SW 1271 (cell line): ENCODE results near the gene TMEM273.

Experiments
- DNase-seq, 2 experiments: peaks; one replicate each; lab custom pipeline; 2025; lab: John Stamatoyannopoulos, UW

Gene TMEM273

DNA sequence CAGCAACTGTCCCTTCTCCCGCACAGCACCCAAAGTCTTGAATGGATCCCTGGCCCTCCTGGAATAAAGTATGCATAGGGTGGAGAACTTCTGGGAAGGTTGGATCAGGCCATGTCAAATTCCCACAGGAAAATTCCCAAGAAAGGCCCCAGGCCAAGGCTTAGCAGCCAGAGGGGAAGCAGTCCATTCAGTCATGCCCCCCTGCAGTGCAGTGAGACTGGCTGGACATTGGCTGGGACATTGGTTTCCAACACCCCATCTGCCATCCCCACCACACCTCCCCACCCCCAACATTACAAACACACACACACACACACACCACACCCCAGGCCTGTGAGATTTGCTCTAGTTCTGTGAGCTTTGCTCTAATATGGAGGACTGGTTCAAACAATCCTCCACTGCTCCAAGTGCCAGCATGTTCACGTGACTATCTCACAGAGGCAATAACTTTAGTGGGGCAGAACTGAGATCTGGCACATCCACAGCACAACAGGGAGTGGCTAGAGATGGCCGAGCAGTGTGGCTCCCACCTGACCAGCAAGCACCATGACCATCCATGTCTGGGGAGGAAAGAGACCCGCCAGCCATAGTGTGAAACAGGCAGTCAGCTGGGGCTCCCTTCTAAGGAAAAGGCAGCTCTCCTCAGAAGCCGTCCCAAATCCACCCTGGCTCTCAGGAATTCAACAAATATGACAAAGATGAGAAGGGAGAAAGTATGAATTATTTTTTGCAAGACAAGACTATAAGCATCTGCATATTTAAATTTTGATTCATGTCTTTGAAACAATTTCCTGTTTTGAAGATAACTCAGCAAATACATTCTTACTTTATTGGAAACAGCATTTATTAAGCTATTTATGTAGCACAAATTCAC, 47.6 kb downstream of the TMEM273 start:
- DNase-seq = no peak

DNA sequence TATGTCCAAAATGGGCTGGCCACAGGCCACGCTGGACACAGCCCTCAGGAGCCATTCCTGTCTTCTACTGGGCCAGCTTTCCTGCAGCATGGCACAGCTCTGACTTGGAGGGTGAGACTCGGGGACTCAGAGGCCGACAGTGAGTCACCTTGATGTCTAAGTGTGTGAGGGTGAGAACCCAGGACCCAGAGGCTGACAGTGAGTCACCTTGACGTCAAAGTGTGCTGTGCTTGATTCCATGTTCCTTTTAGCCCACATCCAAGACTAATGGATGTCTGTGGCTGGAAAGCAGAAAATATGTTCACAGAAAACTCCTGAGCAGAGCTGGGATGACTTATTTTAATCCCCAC, 48.4 kb downstream of the TMEM273 start:
- DNase-seq = no peak

DNA sequence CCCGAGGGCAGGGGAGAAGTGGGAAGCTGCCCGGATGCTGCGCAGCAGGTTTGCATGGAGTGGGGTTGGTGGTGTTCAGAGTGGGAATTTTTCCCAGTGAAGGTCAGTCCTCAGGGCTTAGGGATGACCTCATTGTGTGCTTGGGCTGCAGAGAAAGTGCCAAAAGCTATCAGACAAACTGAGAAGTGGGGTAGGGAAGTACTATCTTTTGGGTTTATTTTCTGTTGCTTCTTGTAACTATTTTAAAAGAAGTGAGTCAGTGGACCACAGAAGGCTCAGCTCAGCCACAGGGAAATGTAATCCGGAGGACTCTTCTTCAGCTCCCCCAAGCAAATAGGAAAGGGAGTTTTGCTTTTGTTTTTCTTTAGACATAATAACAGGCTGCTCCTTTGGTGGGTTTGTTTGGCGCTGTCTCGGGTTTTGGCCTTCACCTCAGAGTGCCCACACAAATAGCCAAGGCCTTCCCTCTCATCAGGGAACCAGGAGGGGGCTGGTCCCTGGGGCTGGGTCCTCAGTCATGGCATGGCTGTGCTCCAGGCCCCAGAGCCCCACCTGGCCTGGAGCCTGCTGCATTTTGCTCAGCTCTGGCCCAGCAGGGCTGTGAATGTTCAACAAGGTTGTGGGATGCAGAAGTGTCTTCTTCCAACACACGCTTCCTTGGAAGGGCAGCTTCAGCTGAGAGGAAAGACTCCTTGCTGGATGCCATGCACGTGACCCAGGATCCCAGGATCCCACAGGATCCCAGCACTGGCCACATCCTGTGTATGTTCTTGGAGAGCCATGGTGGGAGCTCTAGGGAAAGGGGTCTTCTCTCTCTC, 49.0 kb downstream of the TMEM273 start:
- no peak for DNase-seq

GRCh38 chr10:49138361-49138891, 49.8 kb downstream of the TMEM273 start:
- no peak for DNase-seq

GRCh38 chr10:49136525-49136924, 51.7 kb downstream of the TMEM273 start:
- DNase-seq = no peak

DNA sequence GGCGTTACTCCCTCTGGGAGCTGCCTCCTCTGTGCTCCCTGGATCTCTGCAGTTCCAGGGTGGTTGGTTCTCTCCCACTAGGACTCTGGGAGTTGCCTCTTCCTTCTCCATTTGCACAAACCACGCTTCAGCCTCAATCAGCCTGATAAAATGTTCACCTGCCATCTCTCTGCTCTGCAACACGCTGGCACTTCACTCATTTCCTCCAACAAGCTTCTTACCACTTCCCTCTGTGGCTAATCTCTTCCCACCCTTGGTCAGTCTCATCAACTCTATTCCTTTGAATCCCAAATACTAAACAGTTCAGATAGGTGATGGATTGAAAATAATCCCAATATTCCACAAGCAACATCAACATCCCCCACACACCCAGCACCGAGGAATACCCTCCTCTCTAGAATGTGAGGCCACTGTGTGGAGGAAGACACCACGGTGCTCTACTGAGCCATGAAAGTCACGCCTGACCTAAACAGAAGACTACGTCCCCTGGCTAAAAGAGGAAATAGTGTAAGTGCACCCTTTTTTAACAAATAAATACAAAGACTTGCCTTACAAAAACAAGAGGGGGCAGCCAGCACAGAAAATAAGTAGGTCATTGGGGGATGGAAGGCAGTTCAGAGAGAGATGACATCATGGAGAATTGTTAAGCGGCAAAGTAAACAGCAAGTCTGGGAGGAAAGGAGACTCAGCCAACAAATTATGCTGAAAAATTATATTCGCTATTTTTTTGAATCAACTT, 52.4 kb downstream of the TMEM273 start:
- DNase-seq = no peak

DNA sequence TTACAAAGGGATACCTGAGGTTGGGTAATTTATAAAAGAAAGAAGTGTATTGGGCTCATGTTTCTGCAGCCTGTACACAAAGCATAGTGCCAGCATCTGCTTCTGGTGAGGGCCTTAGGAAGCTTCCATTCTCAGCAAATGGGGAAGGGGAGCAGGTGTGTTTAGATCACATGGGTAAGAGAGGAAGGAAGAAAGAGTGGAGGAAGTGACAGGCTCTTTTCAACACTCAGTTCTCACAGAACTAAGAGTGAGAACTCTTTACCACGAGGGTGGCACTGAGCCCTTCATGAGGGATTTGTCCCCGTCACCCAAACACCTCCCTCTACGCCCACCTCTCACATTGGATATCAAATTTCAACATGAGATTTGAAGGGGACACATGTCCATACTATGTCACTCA, 53.9 kb downstream of the TMEM273 start:
- DNase-seq = no peak

- DNase-seq = no peak
Measured at GRCh38 chr10:49133706-49134248, 54.4 kb downstream of the TMEM273 start, which contains the start of gene FAM170B. TSS of gene FAM170B (minus strand) at chr10:49134021. CDS start at chr10:49133918, 103 bp downstream.

- no peak for DNase-seq
Measured at GRCh38 chr10:49132362-49132737, 55.8 kb downstream of the TMEM273 start.

GRCh38 chr10:49131507-49132361, 56.5 kb downstream of the TMEM273 start:
- no peak for DNase-seq

- no peak for DNase-seq
Measured at GRCh38 chr10:49129376-49129775, 58.8 kb downstream of the TMEM273 start.

DNA sequence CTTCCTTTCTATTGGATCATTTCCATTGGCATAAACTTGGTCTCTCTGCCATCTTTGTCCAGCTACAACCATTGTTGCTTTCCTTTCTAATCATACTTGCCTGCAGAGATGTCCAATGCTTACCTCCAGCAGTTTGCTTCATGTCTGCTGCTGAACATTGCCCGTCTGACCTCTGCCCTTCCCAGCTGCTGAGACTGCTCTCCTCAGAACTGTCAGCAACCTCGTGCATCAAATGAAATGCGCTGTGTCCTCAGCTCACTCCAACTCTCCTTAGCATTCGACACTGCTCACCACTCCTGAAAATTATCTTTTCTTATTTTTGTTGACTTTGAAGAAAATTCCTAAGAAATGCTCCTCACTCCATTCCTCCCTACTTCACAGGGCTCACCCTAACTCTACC, 59.3 kb downstream of the TMEM273 start:
- no peak for DNase-seq

DNA sequence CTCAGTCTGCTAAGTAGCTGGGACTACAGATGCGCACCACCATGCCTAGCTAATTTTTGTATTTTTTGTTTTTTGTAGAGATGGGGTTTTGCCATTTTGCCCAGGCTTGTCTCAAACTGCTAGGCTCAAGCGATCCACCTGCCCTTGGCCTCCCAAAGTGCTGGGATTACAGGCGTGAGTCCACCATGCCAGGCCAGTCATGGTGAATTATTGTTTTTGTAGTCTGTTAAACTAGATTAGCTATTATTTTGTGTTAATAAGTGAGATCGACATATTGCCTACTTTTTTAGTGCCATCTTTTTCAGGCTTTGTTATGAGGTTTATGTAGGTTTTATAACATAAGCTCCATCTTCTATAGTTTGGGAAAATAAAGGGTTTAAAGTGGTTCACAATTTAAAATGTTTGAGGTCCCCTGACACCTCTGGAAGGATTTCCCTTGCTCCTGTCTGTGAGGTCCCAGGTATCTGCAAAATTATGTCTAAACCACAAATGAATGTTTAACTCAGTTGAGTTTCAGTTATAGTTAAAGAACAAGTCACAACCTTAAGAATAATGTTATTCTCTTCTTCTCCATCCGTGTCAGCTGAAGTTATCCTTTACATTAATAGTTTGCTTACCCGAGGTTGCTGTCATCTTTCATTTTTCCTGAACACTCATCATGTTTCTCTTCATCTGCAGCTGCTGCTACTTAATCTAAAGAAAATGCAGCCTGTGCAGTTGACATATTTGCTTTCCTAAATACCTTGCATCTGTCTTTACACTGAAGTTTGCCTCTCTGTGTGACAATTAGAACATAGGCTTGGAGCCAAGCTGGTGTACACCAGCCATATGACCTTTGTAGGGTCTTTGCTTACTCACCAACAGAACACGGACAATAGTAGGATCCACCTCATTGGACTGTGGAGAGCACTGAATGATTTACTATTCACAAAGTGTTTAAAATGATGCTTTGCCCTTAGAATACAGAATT, 63.9 kb downstream of the TMEM273 start:
- no peak for DNase-seq

DNA sequence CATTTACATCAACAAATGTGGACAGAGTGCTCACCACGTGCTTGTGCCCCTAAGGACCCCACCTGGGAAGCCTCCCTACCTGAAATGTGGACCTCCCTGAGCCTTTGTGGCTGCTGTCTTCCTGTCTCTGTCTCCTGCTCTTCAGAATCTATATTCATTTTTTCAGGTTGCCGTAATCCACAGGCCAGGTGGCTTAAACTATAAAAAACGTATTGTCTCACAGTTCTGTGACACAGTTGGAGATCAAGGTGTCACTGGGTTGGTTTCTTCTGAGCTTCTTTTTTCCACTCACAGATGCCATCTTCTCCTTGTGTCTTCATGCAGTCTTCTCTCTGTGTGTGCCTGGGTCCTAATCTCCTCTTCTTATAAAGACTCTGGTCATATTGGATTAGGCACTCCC, 67.3 kb downstream of the TMEM273 start:
- DNase-seq = no peak

DNA sequence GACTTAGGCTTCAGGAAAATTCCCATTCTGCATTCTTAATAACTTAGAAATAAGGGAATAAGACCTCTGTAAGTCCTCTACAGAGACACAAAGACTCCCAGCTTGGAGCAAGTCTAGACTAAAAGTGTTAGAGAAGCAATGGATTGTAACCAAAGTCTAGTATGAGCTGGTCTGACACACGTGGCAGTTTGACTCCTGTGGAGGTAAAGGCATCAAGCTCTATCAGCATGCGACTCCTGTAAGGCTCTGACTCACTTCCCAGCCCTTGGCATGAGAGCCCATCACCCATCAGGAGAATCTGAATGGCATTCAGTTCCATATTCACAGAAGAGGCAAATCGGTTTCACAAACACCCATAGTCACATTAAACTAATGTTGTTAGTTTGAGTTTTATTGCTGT, 68.4 kb downstream of the TMEM273 start:
- DNase-seq = no peak

DNA sequence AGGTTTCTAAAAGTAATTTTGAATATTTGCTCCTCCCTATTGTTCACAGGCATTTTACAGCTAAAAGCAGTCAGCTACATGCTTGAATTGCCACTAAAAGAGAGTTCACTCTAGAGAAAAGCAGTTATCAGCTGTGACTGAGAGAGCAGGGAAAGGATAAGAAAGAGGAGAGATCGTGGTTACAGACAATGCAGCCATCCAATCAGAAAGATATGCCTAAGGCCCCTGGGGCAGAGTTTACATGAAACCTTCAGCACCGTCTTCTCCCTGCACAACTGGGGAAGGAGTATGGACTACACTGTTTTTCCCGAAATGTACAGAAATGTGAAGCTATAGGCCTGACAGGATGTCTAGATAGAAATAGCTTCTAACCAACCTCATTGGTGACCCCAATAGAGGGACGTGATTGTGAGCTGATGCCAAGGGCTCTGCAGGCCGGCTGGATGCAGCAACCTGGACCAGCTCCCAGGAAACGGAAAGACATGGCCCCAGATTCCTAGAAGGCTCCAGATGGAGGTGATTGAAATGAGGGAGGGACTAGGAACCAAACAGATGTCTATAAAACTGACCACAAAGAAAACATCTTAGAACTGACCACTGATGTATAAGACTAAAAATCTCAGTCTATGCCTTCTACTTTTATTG, 69.6 kb downstream of the TMEM273 start:
- DNase-seq = no peak

DNA sequence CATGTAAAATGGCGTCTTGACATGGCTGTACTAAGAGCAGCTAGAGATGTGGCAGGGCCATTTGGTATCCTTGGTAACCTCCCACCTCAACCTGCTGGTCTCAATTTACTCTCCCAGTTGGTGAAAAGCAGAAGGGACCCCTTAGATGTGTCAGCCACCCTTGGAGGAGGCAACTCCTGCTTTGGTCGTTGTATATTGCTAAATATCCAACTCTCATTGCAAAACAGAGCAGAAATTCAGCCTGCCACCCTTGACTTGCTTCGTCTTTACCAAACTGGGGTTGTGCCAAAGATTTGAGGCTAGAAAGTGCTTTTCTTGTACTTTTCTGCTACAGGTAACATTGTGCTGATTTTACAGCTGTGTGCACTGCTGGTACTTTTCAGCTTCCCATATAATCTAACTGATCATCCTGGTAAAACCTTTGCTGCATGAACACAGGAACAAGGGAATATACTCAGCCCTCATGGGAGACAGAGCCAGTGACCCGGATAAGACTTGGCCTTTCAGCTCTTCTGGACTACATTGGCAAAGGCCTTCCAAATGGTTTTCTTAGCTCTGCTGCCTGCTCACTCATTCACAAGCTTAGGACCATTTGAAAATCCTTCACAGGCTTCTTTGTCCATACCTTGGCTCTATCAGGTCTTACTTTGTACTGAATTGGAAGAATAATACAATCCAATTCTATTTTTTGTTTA, 70.7 kb downstream of the TMEM273 start:
- DNase-seq = no peak

DNA sequence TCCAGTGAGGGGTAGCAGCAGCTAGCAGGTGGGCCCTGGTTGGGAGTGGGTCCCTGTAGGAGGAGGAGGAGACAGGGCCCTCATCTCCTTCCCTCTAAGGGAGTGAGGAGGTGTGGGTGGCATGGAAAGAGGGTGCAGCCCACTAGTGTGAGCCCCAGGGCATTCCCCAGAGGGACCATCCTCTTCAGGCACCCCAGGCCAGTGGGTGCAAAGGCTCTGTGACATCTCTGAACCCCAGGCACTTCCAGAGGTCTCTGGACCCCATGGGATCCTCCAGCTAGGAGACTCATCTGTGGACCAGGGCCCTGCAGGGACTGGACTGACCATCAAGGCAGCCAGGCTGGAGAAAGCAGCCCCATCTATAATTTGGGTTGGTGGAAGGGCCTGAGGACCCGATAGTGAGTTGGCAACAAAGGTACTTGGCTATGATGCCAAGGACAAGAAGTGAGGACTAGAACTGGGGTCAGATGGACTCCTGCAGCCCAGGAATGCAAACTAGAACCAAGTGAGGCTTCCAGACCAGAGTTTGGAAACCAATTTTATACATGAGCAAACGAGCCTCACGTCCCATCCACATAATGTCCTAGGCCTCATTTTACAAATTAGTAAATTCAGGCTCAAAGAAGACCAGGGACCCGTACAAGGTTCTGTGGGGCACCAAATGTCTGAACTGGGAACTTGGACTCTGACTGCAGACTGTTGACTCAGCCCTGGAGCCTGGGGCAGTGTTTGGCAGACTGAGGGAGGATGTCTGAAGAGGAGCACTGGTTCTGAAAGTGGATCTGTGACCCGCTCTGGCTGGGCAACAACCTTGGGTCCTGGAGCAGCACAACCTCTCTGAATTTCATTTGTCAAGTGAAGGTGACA, 71.4 kb downstream of the TMEM273 start:
- DNase-seq = no peak
